ENCODE results near the gene ZNF621. TPM values are rescaled to one million over a fixed set of nuclear protein-coding genes. Genes with fewer than 3 reads are reported as not detected.

The ZNF621 gene
- total RNA-seq, 1 experiment from 2014 or later: 20.0 TPM

DNA sequence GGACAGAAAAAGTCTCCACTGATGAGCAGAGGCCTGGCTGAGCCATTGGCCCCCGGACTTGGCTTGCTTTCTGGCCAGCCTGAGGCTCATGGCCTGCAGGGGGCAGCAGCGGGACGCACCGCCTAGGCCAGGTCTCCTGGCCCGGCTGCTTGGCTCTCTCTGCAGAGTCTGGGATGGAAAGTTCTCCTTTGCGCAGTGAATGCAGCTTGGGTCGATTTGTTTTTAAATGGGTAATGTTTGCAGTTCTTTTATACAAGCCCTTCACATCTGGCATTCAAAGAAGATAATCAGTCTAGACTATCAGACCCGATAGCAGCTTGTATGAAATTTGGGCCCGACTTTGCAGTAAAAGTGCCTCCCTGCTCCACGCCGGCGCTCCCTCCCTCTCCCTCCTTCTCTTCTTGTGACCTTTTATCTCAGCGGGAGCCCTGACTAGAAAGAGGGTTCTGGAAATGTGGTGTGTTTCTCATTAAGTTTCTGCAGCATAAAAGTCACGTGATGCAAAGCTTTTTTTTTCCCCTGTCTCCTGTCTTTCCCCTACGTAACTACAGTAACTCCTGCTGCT, 59.9 kb downstream of the ZNF621 start:
- peaks cover 13% of the 10 kb centered on the region; the same call in 1 of the 2 replicates for H3K27me3 Mint-ChIP-seq (ENCODE audit: low read depth)
- CTCF ChIA-PET: interaction anchor here (0.5 to 1.7 kb wide), 19 partner anchors 25 to 1299 kb away, joined by 3 to 7 read pairs (median 4); partner anchors contain the start of gene CTNNB1
- peak; percentile 79 for ATAC-seq
- POLR2A ChIA-PET: no interaction called here
- peak; percentile 89 for DNase-seq (ENCODE audit: low spot score)
- no peak overlapping the region for H3K27ac Mint-ChIP-seq
- TF ChIP-seq, protein P1, sequence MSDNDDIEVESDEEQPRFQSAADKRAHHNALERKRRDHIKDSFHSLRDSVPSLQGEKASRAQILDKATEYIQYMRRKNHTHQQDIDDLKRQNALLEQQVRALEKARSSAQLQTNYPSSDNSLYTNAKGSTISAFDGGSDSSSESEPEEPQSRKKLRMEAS (CRISPR knock-in tag; IDR thresholded peaks at IDR 0.05): peak; percentile 44; the same call in 1 of the 2 replicates
- TF ChIP-seq GTF2I (CRISPR knock-in tag; conservative IDR thresholded peaks at IDR 0.05): no peak
- no peak for TF ChIP-seq KAT7 (CRISPR knock-in tag; IDR thresholded peaks at IDR 0.05; ENCODE audit: borderline replicate concordance)
- TF ChIP-seq, protein P2, sequence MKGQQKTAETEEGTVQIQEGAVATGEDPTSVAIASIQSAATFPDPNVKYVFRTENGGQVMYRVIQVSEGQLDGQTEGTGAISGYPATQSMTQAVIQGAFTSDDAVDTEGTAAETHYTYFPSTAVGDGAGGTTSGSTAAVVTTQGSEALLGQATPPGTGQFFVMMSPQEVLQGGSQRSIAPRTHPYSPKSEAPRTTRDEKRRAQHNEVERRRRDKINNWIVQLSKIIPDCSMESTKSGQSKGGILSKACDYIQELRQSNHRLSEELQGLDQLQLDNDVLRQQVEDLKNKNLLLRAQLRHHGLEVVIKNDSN (CRISPR knock-in tag; IDR thresholded peaks at IDR 0.05): peak; percentile 36; the same call in 1 of the 2 replicates
- TF ChIP-seq, protein P3, sequence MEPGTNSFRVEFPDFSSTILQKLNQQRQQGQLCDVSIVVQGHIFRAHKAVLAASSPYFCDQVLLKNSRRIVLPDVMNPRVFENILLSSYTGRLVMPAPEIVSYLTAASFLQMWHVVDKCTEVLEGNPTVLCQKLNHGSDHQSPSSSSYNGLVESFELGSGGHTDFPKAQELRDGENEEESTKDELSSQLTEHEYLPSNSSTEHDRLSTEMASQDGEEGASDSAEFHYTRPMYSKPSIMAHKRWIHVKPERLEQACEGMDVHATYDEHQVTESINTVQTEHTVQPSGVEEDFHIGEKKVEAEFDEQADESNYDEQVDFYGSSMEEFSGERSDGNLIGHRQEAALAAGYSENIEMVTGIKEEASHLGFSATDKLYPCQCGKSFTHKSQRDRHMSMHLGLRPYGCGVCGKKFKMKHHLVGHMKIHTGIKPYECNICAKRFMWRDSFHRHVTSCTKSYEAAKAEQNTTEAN (CRISPR knock-in tag; IDR thresholded peaks at IDR 0.05): no peak
- TF ChIP-seq, protein P4, sequence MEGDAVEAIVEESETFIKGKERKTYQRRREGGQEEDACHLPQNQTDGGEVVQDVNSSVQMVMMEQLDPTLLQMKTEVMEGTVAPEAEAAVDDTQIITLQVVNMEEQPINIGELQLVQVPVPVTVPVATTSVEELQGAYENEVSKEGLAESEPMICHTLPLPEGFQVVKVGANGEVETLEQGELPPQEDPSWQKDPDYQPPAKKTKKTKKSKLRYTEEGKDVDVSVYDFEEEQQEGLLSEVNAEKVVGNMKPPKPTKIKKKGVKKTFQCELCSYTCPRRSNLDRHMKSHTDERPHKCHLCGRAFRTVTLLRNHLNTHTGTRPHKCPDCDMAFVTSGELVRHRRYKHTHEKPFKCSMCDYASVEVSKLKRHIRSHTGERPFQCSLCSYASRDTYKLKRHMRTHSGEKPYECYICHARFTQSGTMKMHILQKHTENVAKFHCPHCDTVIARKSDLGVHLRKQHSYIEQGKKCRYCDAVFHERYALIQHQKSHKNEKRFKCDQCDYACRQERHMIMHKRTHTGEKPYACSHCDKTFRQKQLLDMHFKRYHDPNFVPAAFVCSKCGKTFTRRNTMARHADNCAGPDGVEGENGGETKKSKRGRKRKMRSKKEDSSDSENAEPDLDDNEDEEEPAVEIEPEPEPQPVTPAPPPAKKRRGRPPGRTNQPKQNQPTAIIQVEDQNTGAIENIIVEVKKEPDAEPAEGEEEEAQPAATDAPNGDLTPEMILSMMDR (IDR thresholded peaks at IDR 0.05): peak; percentile 87
- no peak for TF ChIP-seq GABPB1 (CRISPR knock-in tag; IDR thresholded peaks at IDR 0.05)
- TF ChIP-seq SOX15 (CRISPR knock-in tag; IDR thresholded peaks at IDR 0.05): no peak
- TF ChIP-seq TEAD1 (CRISPR knock-in tag; IDR thresholded peaks at IDR 0.05): no peak
- TF ChIP-seq ZNF232 (CRISPR knock-in tag; IDR thresholded peaks at IDR 0.05): 0 out of 2 replicates have a peak, but pooled peaks have one; percentile 48
- no peak for TF ChIP-seq NR2C2 (CRISPR knock-in tag; IDR thresholded peaks at IDR 0.05)
- 0 out of 2 replicates have a peak, but pooled peaks have one; percentile 48 for TF ChIP-seq PRRX2 (CRISPR knock-in tag; IDR thresholded peaks at IDR 0.05)
- TF ChIP-seq, protein P5, sequence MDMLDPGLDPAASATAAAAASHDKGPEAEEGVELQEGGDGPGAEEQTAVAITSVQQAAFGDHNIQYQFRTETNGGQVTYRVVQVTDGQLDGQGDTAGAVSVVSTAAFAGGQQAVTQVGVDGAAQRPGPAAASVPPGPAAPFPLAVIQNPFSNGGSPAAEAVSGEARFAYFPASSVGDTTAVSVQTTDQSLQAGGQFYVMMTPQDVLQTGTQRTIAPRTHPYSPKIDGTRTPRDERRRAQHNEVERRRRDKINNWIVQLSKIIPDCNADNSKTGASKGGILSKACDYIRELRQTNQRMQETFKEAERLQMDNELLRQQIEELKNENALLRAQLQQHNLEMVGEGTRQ (CRISPR knock-in tag; IDR thresholded peaks at IDR 0.05): peak; percentile 83
- no peak for TF ChIP-seq GRHL2 (CRISPR knock-in tag; IDR thresholded peaks at IDR 0.05; ENCODE audit: insufficient replicate concordance, severe bottlenecking)
- TF ChIP-seq CBFB (CRISPR knock-in tag; IDR thresholded peaks at IDR 0.05; ENCODE audit: low read depth): no peak
- TF ChIP-seq JAZF1 (CRISPR knock-in tag; IDR thresholded peaks at IDR 0.05): no peak
- TF ChIP-seq, protein P6, sequence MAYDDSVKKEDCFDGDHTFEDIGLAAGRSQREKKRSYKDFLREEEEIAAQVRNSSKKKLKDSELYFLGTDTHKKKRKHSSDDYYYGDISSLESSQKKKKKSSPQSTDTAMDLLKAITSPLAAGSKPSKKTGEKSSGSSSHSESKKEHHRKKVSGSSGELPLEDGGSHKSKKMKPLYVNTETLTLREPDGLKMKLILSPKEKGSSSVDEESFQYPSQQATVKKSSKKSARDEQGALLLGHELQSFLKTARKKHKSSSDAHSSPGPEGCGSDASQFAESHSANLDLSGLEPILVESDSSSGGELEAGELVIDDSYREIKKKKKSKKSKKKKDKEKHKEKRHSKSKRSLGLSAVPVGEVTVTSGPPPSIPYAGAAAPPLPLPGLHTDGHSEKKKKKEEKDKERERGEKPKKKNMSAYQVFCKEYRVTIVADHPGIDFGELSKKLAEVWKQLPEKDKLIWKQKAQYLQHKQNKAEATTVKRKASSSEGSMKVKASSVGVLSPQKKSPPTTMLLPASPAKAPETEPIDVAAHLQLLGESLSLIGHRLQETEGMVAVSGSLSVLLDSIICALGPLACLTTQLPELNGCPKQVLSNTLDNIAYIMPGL (CRISPR knock-in tag; IDR thresholded peaks at IDR 0.05): peak; percentile 23; the same call in 1 of the 2 replicates
- peak; percentile 29; the same call in 1 of the 2 replicates for TF ChIP-seq ETV6 (CRISPR knock-in tag; IDR thresholded peaks at IDR 0.05)
- TF ChIP-seq ZNF138 (CRISPR knock-in tag; conservative IDR thresholded peaks at IDR 0.05): no peak
- TF ChIP-seq RORB (CRISPR knock-in tag; IDR thresholded peaks at IDR 0.05): no peak
- H3K36me3 Mint-ChIP-seq: no peaks in the 10 kb centered on the region
- H3K4me3 Mint-ChIP-seq: peak overlapping the region; percentile 50
- H3K4me1 Mint-ChIP-seq: peaks cover 44% of the 10 kb centered on the region
- H3K9me3 Mint-ChIP-seq: no peaks in the 10 kb centered on the region
